22Rv1 (cell line): ENCODE data around the gene NIPBL.

ENCODE experiments used
- ZFX ChIP-seq: fragments of 450-650 bp; IDR thresholded peaks from 2 replicates; pipeline ENCODE4 v1.6.1; 2017; ENCODE audit warnings: antibody characterized with exemption, borderline replicate concordance
- TF ChIP-seq, protein P1 (sequence below): fragments of 450-650 bp; IDR thresholded peaks from 2 replicates; pipeline ENCODE4 v1.5.1; 2017; ENCODE audit warnings: mild to moderate bottlenecking

DNA sequence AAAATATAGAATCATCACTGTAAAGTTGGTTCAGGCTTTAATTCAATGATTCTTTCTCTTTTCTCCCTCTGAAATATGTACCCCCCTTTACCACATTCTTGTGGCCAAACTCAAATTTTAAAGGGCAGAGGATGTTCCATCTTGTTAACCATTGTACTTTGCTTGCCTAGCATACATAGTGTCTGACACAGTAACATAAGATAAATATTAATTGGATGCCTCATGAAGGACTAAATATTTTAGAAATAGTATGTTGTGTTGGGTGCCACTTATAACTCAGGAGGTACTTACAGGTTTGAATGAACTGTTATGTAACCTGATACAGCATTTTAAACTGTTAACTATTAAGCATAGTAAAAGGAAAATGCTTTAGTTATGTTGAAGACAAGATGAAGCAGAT lies 71.5 kb downstream of the NIPBL start:
- TF ChIP-seq, protein P1, sequence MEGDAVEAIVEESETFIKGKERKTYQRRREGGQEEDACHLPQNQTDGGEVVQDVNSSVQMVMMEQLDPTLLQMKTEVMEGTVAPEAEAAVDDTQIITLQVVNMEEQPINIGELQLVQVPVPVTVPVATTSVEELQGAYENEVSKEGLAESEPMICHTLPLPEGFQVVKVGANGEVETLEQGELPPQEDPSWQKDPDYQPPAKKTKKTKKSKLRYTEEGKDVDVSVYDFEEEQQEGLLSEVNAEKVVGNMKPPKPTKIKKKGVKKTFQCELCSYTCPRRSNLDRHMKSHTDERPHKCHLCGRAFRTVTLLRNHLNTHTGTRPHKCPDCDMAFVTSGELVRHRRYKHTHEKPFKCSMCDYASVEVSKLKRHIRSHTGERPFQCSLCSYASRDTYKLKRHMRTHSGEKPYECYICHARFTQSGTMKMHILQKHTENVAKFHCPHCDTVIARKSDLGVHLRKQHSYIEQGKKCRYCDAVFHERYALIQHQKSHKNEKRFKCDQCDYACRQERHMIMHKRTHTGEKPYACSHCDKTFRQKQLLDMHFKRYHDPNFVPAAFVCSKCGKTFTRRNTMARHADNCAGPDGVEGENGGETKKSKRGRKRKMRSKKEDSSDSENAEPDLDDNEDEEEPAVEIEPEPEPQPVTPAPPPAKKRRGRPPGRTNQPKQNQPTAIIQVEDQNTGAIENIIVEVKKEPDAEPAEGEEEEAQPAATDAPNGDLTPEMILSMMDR, result no peak
- TF ChIP-seq ZFX, result no peak
